Epithelial cell of esophagus (primary cell): ENCODE results near the gene LRRK1.

Experiments
- DNase-seq: peaks from one replicate; pipeline ENCODE4 v3.0.0; 2010; ENCODE audit warnings: low read depth
- H3K4me3 ChIP-seq: 2 replicates; pipeline ENCODE4 v1.5.1; 2011; ENCODE audit warnings: mild to moderate bottlenecking, low read length, control low read depth
- CTCF ChIP-seq: IDR thresholded peaks from 2 replicates; pipeline ENCODE4 v1.5.1; 2011; ENCODE audit warnings: low read depth, mild to moderate bottlenecking, low read length, control low read depth, inconsistent platforms; ENCODE audit not compliant: insufficient read depth; ENCODE audit errors: missing control alignments

The LRRK1 gene

GRCh38 chr15:101016581-101016980 lies 97.4 kb downstream of the LRRK1 start:
- DNase-seq: no peak
- no peak for TF ChIP-seq CTCF
- no peak overlapping the region for H3K4me3 ChIP-seq

GRCh38 chr15:101017093-101017754 lies 98.1 kb downstream of the LRRK1 start:
- TF ChIP-seq CTCF: no peak
- H3K4me3 ChIP-seq: no peak overlapping the region
- no peak for DNase-seq

GRCh38 chr15:101018016-101018415 lies 98.9 kb downstream of the LRRK1 start:
- no peak for TF ChIP-seq CTCF

GRCh38 chr15:101018450-101018849 lies 99.3 kb downstream of the LRRK1 start:
- H3K4me3 ChIP-seq: no peak overlapping the region
- no peak for DNase-seq
- TF ChIP-seq CTCF: no peak

More at GRCh38 chr15:101018016-101018415, 98.9 kb downstream of the LRRK1 start:
- no peak overlapping the region for H3K4me3 ChIP-seq
- DNase-seq: no peak

- TF ChIP-seq CTCF: no peak
- no peak overlapping the region for H3K4me3 ChIP-seq
- no peak for DNase-seq
Observed at GRCh38 chr15:101019366-101019896, 100.3 kb downstream of the LRRK1 start.

- H3K4me3 ChIP-seq: no peak overlapping the region
- no peak for DNase-seq
- TF ChIP-seq CTCF: no peak
Observed at GRCh38 chr15:101020451-101020850, 101.3 kb downstream of the LRRK1 start.

- H3K4me3 ChIP-seq: no peak overlapping the region
- DNase-seq: no peak
- TF ChIP-seq CTCF: no peak
Observed at GRCh38 chr15:101020945-101021344, 101.8 kb downstream of the LRRK1 start.
